HEK293 (cell line): ENCODE results near the gene RFXAP.

Experiments used
- CTCF ChIA-PET: fragments of 350-600 bp; formaldehyde crosslinking; extraction: SDS; loops from one replicate; lab custom pipeline; 2021; ENCODE audit warnings: antibody characterized with exemption; lab: Yijun Ruan, JAX
- POLR2A ChIA-PET: fragments of 300-600 bp; formaldehyde crosslinking; extraction: SDS; loops from one replicate; lab custom pipeline; 2020; ENCODE audit warnings: antibody characterized with exemption, inconsistent platforms; lab: Yijun Ruan, JAX
- H3K27ac ChIP-seq: fragments of 200-500 bp; sonication (Bioruptor generic); 2 replicates; pipeline ENCODE4 v1.5.1; 2014; ENCODE audit warnings: low read depth, low read length, control low read depth, inconsistent platforms; ENCODE audit errors: extremely low read depth
- H3K36me3 ChIP-seq, 2 experiments: fragments of 200-500 bp in 1 of 2; sonication (Bioruptor generic) in 1 of 2; 1 replicate in 1 of 2; 2 replicates in 1 of 2; pipeline ENCODE4 v1.5.1; 2014 to 2017; ENCODE audit warnings: inconsistent platforms in 2 of 2, low read length in 2 of 2; ENCODE audit not compliant: control insufficient read depth in 2 of 2, insufficient read depth in 1 of 2
- H3K4me1 ChIP-seq: fragments of 200-500 bp; sonication (Bioruptor generic); 2 replicates; pipeline ENCODE4 v1.5.1; 2014; ENCODE audit warnings: mild to moderate bottlenecking, low read length, inconsistent platforms; ENCODE audit not compliant: control insufficient read depth, insufficient read depth
- H3K4me3 ChIP-seq: 2 replicates; pipeline ENCODE4 v1.5.1; 2011; ENCODE audit warnings: low read depth, mild to moderate bottlenecking, control low read depth, low read length, moderate library complexity
- H3K9me3 ChIP-seq: fragments of 200-500 bp; sonication (Bioruptor generic); 2 replicates; pipeline ENCODE4 v1.5.1; 2014; ENCODE audit warnings: low read depth, low read length, inconsistent platforms; ENCODE audit not compliant: control insufficient read depth, insufficient read depth
- GLI2 ChIP-seq: fragments of 450-650 bp; formaldehyde crosslinking; IDR thresholded peaks from 2 replicates; pipeline ENCODE4; 2017; ENCODE audit warnings: missing biosample characterization, missing genetic modification characterization, low read depth, borderline replicate concordance
- IKZF3 ChIP-seq: fragments of 450-650 bp; IDR thresholded peaks from 2 replicates; pipeline ENCODE4 v1.5.0; 2018; ENCODE audit warnings: missing biosample characterization, mild to moderate bottlenecking, missing genetic modification characterization, moderate library complexity
- KLF1 ChIP-seq: fragments of 450-650 bp; formaldehyde crosslinking; IDR thresholded peaks from 2 replicates; pipeline ENCODE4 v1.5.1; 2016; ENCODE audit warnings: missing biosample characterization, missing genetic modification characterization
- PRDM2 ChIP-seq: fragments of 450-650 bp; formaldehyde crosslinking; IDR thresholded peaks from 2 replicates; pipeline ENCODE4 v1.5.1; 2016; ENCODE audit warnings: missing biosample characterization, missing genetic modification characterization, borderline replicate concordance
- SCRT1 ChIP-seq: fragments of 450-650 bp; formaldehyde crosslinking; IDR thresholded peaks from 2 replicates; pipeline ENCODE4 v1.5.1; 2016; ENCODE audit warnings: missing biosample characterization, missing genetic modification characterization, borderline replicate concordance
- SP7 ChIP-seq: fragments of 450-650 bp; formaldehyde crosslinking; IDR thresholded peaks from 2 replicates; pipeline ENCODE4 v1.5.1; 2016; ENCODE audit warnings: missing biosample characterization, missing genetic modification characterization
- TSHZ1 ChIP-seq: fragments of 450-650 bp; formaldehyde crosslinking; IDR thresholded peaks from 2 replicates; pipeline ENCODE4 v1.5.1; 2016; ENCODE audit warnings: missing biosample characterization, missing genetic modification characterization, borderline replicate concordance
- ZNF155 ChIP-seq: fragments of 450-650 bp; formaldehyde crosslinking; IDR thresholded peaks from 2 replicates; pipeline ENCODE4 v1.5.1; 2016; ENCODE audit warnings: missing biosample characterization, missing genetic modification characterization
- ZNF214 ChIP-seq: fragments of 450-650 bp; formaldehyde crosslinking; IDR thresholded peaks from 2 replicates; pipeline ENCODE4 v1.5.1; 2017; ENCODE audit warnings: missing biosample characterization, mild to moderate bottlenecking, missing genetic modification characterization, borderline replicate concordance
- ZNF302 ChIP-seq: fragments of 450-650 bp; formaldehyde crosslinking; IDR thresholded peaks from 2 replicates; pipeline ENCODE4 v1.5.1; 2016; ENCODE audit warnings: missing biosample characterization, missing genetic modification characterization, low read depth
- ZNF335 ChIP-seq: fragments of 450-650 bp; formaldehyde crosslinking; conservative IDR thresholded peaks from 2 replicates; pipeline ENCODE4 v1.5.1; 2016; ENCODE audit warnings: missing biosample characterization, missing genetic modification characterization
- ZNF426 ChIP-seq: fragments of 450-650 bp; formaldehyde crosslinking; IDR thresholded peaks from 2 replicates; pipeline ENCODE4 v1.5.1; 2017; ENCODE audit warnings: missing biosample characterization, missing genetic modification characterization, mild to moderate bottlenecking, inconsistent platforms, moderate library complexity
- ZNF488 ChIP-seq: fragments of 450-650 bp; formaldehyde crosslinking; IDR thresholded peaks from 2 replicates; pipeline ENCODE4 v1.5.1; 2016; ENCODE audit warnings: missing biosample characterization, missing genetic modification characterization
- ZNF548 ChIP-seq: fragments of 450-650 bp; formaldehyde crosslinking; IDR thresholded peaks from 2 replicates; pipeline ENCODE4 v1.5.1; 2016; ENCODE audit warnings: missing biosample characterization, missing genetic modification characterization
- ZNF555 ChIP-seq: fragments of 450-650 bp; formaldehyde crosslinking; conservative IDR thresholded peaks from 2 replicates; pipeline ENCODE4 v1.5.1; 2017; ENCODE audit warnings: missing biosample characterization, mild to moderate bottlenecking, missing genetic modification characterization, inconsistent platforms
- ZNF558 ChIP-seq: fragments of 450-650 bp; formaldehyde crosslinking; IDR thresholded peaks from 2 replicates; pipeline ENCODE4 v1.5.1; 2016; ENCODE audit warnings: missing biosample characterization, missing genetic modification characterization
- ZNF610 ChIP-seq: fragments of 450-650 bp; formaldehyde crosslinking; IDR thresholded peaks from 2 replicates; pipeline ENCODE4 v1.5.1; 2016; ENCODE audit warnings: missing biosample characterization, missing genetic modification characterization, borderline replicate concordance
- ZNF654 ChIP-seq: fragments of 450-650 bp; formaldehyde crosslinking; IDR thresholded peaks from 2 replicates; pipeline ENCODE4 v1.5.1; 2016; ENCODE audit warnings: low read depth, missing biosample characterization, missing genetic modification characterization
- ZNF677 ChIP-seq: fragments of 450-650 bp; IDR thresholded peaks from 2 replicates; pipeline ENCODE4 v1.5.0; 2018; ENCODE audit warnings: missing biosample characterization, mild to moderate bottlenecking, missing genetic modification characterization, moderate library complexity

The RFXAP gene

GRCh38 chr13:36839981-36840380, 21.0 kb downstream of the RFXAP start (continued):
- TF ChIP-seq PRDM2 (tag by site-specific recombination), result no peak
- no peak for TF ChIP-seq ZNF548
- TF ChIP-seq ZNF302 (tag by site-specific recombination), result no peak
- no peak for TF ChIP-seq KLF1 (tag by site-specific recombination)
- no peak for TF ChIP-seq GLI2 (tag by site-specific recombination)
- TF ChIP-seq ZNF677, result no peak
- TF ChIP-seq, all 188 proteins: peak for 0

DNA sequence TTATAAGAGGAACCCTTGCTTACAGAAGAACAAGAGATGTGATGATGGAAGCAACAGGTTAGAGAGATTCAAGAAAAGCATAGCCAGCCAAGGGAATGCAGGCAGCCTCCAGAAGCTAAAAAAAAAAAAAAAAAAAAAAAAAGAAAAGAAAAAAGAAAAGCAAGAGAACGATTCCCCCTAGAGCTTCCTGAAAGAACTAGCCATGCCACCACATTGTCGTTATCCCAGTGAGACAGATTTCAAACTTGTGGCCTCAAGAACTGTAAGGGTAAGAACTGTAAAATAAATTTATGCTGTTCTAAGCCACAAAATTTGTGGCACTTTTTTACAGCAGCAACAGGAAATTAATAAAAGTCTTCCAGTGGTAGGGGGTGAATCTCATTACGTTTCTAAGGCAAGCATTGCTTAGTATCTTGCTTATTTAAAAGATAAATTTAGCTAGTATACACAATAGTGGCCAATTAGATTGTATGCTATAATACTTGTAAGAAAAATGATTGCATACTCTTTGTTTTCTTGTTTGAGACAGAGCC, 21.8 kb downstream of the RFXAP start:
- H3K9me3 ChIP-seq, result no peaks in the 10 kb centered on the region
- TF ChIP-seq ZNF558 (tag by site-specific recombination) (no peak), SCRT1 (tag by site-specific recombination) (peak; percentile 45; the same call in 1 of the 2 replicates)
- TF ChIP-seq, all 188 proteins: peak for 1
- Histone ChIP-seq H3K36me3 (peaks cover 0 to 7% of the 10 kb centered on the region in 2 experiments; a peak in 1 of 3 replicates), H3K4me3 (no peak overlapping the region), H3K4me1 (no peaks in the 10 kb centered on the region), H3K27ac (no peak overlapping the region)
- ChIA-PET CTCF (interaction anchor here (0.6 to 1.4 kb wide), 4 partner anchors 18 to 421 kb away, joined by 3 to 5 read pairs (median 4); no protein-coding TSS in a partner anchor), POLR2A (interaction anchor here (0.6 kb wide), 1 partner anchor 735 kb away, joined by 3 read pairs; no protein-coding TSS in a partner anchor)

- H3K4me1 ChIP-seq, result no peaks in the 10 kb centered on the region
- POLR2A ChIA-PET, result interaction anchor here (0.6 kb wide), 1 partner anchor 736 kb away, joined by 3 read pairs; no protein-coding TSS in a partner anchor
- no peaks in the 10 kb centered on the region for H3K9me3 ChIP-seq
- CTCF ChIA-PET, result interaction anchor here (0.6 to 1.4 kb wide), 3 partner anchors 141 to 422 kb away, joined by 3 to 5 read pairs (median 4); no protein-coding TSS in a partner anchor
- TF ChIP-seq ZNF610 (tag by site-specific recombination) (no peak), ZNF426 (tag by site-specific recombination) (no peak), ZNF335 (no peak), ZNF654 (tag by site-specific recombination) (peak; percentile 50)
- no peak overlapping the region for H3K27ac ChIP-seq
- peaks cover 0 to 7% of the 10 kb centered on the region in 2 experiments; a peak in 2 of 3 replicates for H3K36me3 ChIP-seq
- H3K4me3 ChIP-seq, result no peak overlapping the region
These were observed 22.4 kb downstream of the RFXAP start for GRCh38 chr13:36841391-36841790.

DNA sequence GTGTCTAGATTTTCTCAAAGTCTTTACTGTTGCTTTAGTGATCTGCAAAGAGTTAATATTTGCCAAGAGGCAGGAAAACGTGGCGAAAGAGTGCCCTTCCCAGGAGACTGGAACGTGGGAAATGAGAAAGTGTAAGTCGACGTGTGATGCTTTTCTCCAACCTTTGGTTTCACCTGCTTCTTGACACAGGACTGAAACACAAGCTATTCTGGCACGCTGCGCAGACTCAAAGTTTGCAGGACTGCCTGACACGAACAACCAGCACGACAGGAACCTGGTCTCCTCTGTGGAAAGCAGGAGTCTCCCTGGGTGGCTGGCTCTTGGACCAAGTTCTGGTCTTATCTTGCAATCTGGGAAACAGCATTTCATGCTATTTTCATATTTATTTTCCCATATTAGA, 28.6 kb downstream of the RFXAP start:
- ChIA-PET CTCF (interaction anchor here (1.3 to 2.1 kb wide), 2 partner anchors 11 to 20 kb away, joined by 3 to 9 read pairs; no protein-coding TSS in a partner anchor), POLR2A (no interaction called here)
- no peaks in the 10 kb centered on the region for H3K4me1 ChIP-seq
- no peak overlapping the region for H3K4me3 ChIP-seq
- no peaks in the 10 kb centered on the region for H3K9me3 ChIP-seq
- H3K27ac ChIP-seq, result no peak overlapping the region
- H3K36me3 ChIP-seq, result peaks cover 0 to 25% of the 10 kb centered on the region in 2 experiments; a peak in 2 of 3 replicates
- no peak for TF ChIP-seq ZNF214
- no peak for TF ChIP-seq TSHZ1
- TF ChIP-seq IKZF3 (tag by site-specific recombination), result no peak
- TF ChIP-seq ZNF488, result no peak
- no peak for TF ChIP-seq ZNF155 (tag by site-specific recombination)
- TF ChIP-seq SP7, result no peak
- no peak for TF ChIP-seq ZNF555 (tag by site-specific recombination)
